GM18909 (cell line): ENCODE measurements around the gene CFAP45.

Experiments
- ATAC-seq: cut with Tn5 transposase; IDR thresholded peaks from one replicate; pipeline ENCODE4 v1.9.1; 2021; ENCODE audit warnings: mild to moderate bottlenecking; ENCODE audit not compliant: unreplicated experiment, poor library complexity

CFAP45 gene

DNA sequence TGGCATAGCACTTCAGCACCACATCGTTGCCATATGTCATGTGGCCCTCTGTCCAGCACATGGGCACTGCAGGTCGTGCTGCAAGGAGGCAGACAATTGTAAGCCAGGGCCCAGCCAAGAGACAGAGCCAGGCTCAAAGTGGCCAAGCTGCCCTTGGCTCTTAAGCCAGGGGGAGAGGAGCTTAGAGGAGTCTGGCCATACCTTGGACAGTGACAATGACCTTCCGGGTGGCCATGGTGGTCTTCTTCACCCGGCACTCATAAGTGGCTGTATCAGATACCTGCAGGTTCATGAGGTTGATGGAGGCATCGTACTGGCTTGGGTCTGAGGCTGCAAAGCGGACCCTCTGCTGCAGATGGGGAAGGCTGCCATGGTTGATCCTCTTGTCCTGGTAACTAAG, 42.1 kb downstream of the CFAP45 start:
- ATAC-seq: no peak

DNA sequence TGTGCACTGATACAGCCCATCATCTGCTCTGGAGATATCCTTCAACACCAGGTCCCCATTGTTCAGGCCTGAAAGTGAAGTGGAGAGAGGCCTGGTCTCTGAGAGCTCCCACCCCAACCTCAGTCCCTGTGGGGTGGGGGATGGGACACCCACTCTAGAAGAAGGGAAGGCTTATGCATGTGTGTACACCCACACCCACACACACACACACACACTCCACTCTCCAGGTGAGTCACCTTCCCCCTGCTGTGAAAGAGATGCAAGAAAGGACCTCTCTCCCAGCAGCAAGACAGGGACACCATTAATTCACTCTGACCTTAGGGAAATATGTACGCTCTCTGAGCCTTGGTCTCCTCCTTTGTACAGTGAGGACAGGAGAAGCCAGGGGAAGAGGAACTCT, 43.4 kb downstream of the CFAP45 start:
- ATAC-seq: no peak

GRCh38 chr1:159855709-159856108, 44.3 kb downstream of the CFAP45 start:
- no peak for ATAC-seq

GRCh38 chr1:159854693-159855192, 45.2 kb downstream of the CFAP45 start:
- ATAC-seq: peak; percentile 89

GRCh38 chr1:159854116-159854692, 45.8 kb downstream of the CFAP45 start:
- ATAC-seq: peak; percentile 7

GRCh38 chr1:159853417-159854115, 46.4 kb downstream of the CFAP45 start:
- ATAC-seq: no peak

- ATAC-seq: no peak
These were observed 48.6 kb downstream of the CFAP45 start for GRCh38 chr1:159851407-159851806.

DNA sequence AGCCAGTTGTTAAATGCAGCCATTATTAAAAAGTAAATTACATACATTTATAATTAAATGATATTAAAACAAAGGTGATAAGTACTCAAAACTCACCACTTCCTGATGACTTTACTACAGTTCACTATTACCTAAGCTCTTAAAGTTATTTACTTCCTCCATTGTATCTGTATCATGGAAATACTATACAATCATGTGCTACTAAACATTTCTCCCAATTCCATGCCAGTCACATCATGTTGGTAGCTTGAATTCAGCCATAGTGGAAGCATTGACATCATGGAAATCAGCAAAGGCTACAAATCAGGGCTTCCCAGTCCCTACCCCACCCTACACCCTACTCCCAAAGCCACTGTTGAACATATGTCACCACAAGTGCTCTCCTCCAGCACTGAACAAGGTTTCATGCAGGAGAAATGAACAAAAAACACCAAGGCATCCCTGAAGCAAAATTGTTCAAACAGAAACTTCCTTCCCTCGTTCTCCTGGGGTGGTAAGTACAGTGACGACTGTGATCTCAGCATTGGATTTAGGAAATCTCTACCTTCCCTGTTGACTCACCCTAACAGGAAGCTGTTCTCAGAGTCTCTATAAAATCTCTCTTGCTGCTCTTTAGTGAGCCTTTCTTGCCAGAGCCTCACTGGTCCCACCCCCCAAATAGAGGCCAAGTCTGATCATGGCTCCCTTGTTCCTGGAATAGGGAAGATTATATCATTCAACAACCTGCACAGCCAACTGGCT, 50.2 kb downstream of the CFAP45 start:
- ATAC-seq: no peak

DNA sequence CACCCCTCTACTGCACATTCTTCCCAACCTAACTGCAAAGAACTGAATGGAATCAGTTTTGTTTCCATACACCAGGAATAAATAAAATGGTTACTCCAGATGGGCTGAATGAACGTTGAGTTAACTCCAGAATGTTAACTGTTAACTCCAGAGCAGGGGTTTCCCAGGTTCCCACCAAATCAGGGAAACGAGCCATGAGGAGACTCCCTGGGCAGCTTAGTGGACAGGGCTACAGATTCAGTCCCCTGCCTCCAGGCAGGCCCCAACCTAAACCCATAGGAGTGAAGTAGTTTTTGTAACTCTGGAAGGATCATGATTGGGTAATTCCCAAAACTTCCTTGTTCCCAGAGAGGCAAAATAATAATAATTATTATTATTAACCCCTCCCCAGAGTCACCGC, 51.6 kb downstream of the CFAP45 start:
- no peak for ATAC-seq

DNA sequence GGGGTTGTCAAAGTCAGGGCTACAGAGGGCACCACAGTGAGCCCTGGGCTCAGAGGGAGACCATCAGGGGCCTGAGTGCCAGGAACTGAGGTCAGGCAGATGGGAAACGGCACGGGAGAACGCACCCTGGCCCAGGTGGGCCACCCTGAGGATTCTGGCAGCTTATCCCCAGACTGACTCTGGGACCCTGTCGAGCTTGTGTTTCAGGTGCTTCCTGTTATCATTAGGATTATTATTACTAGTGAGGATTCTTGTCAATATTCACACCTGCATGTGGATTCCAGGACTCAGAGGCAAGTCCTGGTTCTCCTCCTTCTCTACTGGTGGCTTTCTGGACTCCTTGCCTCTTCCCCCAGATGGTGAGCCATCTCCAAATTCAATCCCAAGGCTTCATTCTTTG, 52.7 kb downstream of the CFAP45 start:
- no peak for ATAC-seq

GRCh38 chr1:159845751-159846629, 54.0 kb downstream of the CFAP45 start:
- ATAC-seq: no peak

DNA sequence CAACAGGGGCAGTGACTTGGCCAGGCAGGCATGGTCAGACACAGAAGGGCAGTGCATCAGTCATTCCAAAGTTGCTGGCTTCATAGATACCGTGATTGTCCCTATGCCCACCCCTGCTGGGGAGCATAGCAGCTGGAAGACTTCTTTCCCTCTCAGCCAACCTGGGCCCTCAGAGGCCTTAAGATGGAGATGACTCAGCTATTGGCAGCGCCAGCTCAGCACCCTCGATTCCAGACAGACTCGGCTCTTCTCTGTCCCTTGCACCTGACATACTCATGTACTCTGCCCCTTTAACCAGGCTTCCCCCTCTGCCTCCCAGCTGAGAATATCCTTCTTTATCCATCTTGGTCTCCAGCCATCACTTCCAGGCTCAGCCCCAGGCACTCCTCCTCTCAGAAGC, 56.5 kb downstream of the CFAP45 start:
- ATAC-seq: no peak

GRCh38 chr1:159841749-159842148, 58.2 kb downstream of the CFAP45 start:
- ATAC-seq: no peak

- peak; percentile 61 for ATAC-seq
These were observed 60.7 kb downstream of the CFAP45 start for GRCh38 chr1:159839116-159839849.

DNA sequence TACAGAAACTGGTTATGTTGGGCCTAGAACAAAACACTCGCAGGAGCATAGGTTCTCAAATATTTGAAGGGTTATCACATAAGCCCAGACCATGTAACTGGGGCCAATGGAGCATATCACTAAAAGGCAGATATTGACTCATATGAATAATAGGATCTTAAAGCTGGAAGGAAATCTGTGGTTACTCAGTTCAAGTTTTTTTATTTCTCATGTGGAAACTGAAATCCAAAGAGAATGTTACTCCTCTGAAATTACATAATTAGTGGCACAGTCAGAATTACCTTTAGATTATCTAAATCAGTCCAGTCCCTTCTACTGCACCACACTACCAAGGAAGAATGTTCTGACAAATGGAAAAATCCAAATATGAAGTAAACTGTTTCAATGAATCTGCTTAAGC, 61.2 kb downstream of the CFAP45 start:
- peak; percentile 73 for ATAC-seq

GRCh38 chr1:159835862-159836525, 64.0 kb downstream of the CFAP45 start:
- ATAC-seq: no peak

- no peak for ATAC-seq
These were observed 64.6 kb downstream of the CFAP45 start for GRCh38 chr1:159835356-159835755.

- no peak for ATAC-seq
These were observed 67.7 kb downstream of the CFAP45 start for GRCh38 chr1:159832309-159832708.

GRCh38 chr1:159831412-159832141, 68.4 kb downstream of the CFAP45 start:
- no peak for ATAC-seq
